Uterus (tissue), 4 donors: ENCODE measurements around the gene N4BP3. TPM values are rescaled to one million over a fixed set of nuclear protein-coding genes. Genes with fewer than 3 reads are reported as not detected.

Source experiments
- DNase-seq, 2 donors: peaks; one replicate each; pipeline ENCODE4 v3.0.0-alpha.2; 2019 to 2020
- H3K27ac ChIP-seq, 2 donors: fragments of 200-600 bp; sonication (generic); 1 replicate in 1 of 2; 2 replicates in 1 of 2; pipeline ENCODE4 v1.5.1; 2016 to 2018
- H3K27me3 ChIP-seq, 2 donors: fragments of 200-600 bp; sonication (generic); one replicate each; pipeline ENCODE4 v1.5.1; 2018 to 2019; ENCODE audit warnings: control low read depth in 1 of 2
- H3K36me3 ChIP-seq, 2 donors: fragments of 200-600 bp; sonication (generic); one replicate each; pipeline ENCODE4 v1.5.1; 2019; ENCODE audit warnings: control low read depth in 1 of 2
- H3K4me1 ChIP-seq, 2 donors: fragments of 200-600 bp; sonication (generic); one replicate each; pipeline ENCODE4 v1.5.1; 2018 to 2019; ENCODE audit warnings: control low read depth in 1 of 2
- H3K4me3 ChIP-seq, 2 donors: fragments of 200-600 bp; sonication (generic); 1 replicate in 1 of 2; 2 replicates in 1 of 2; pipeline ENCODE4 v1.5.1; 2018 to 2019; ENCODE audit warnings: mild to moderate bottlenecking in 1 of 2
- H3K9me3 ChIP-seq, 2 donors: fragments of 200-600 bp; sonication (generic); one replicate each; pipeline ENCODE4 v1.5.1; 2019; ENCODE audit warnings: control low read depth in 1 of 2
- POLR2A ChIP-seq, 2 donors: fragments of 450-650 bp; IDR thresholded peaks; one replicate each; pipeline ENCODE4 v1.6.1; 2016; ENCODE audit warnings: antibody characterized with exemption in 2 of 2, mild to moderate bottlenecking in 1 of 2, moderate library complexity in 1 of 2
- intact Hi-C: fragments of 100-400 bp; cut with DNase I; formaldehyde crosslinking; loops from one replicate; pipeline ENCODE4 v1.15.1; 2023; ENCODE audit warnings: low total_unique reads
- total RNA-seq, 4 donors: library from RNA; depleted of rRNA in 3 of 4; stranded (reverse); fragments of >200 nt in 3 of 4; gene quantifications; one replicate each; pipeline versions ENCODE4 v1.1.0 to v1.2.4, GENCODE V29; 2014 to 2023
- TF ChIP-seq, protein P1 (sequence below), 4 experiments: fragments of 200-600 bp in 2 of 4; fragments of 450-650 bp in 2 of 4; sonication (generic) in 2 of 4; IDR thresholded peaks; one replicate each; pipeline ENCODE4 v1.5.1; 2016 to 2019; ENCODE audit warnings: antibody characterized with exemption in 4 of 4, mild to moderate bottlenecking in 2 of 4, moderate library complexity in 1 of 4
- donor health status: DM: yes; HTN: yes; CAD: no.

N4BP3 gene
- total RNA-seq, 4 donors from 2014 or later: 0.59 to 9.6 (median 1.6) TPM

DNA sequence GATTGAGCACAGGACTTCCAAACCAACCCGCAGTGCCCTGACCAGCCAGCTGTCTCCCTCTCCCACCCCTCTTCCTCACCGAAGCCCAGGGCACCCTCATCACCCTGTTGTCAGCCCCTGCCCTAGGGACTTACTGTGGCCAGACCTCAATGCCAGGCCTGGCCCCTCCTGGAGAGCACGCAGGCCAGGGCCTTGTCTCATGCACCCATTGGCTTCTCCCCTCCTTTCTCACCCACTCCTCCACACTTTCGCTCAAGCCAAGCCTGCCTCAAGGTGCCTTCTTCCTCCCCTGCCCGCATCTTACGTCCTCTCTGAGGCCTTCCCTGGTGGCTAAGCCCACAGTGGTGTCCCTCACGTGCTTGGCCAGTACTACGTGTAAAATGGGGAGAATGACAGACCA, 33.3 kb upstream of the N4BP3 start:
- no peaks in the 10 kb centered on the region for H3K36me3 ChIP-seq
- no peak for DNase-seq
- H3K4me1 ChIP-seq: no peaks in the 10 kb centered on the region
- H3K9me3 ChIP-seq: no peaks in the 10 kb centered on the region
- TF ChIP-seq, protein P1, sequence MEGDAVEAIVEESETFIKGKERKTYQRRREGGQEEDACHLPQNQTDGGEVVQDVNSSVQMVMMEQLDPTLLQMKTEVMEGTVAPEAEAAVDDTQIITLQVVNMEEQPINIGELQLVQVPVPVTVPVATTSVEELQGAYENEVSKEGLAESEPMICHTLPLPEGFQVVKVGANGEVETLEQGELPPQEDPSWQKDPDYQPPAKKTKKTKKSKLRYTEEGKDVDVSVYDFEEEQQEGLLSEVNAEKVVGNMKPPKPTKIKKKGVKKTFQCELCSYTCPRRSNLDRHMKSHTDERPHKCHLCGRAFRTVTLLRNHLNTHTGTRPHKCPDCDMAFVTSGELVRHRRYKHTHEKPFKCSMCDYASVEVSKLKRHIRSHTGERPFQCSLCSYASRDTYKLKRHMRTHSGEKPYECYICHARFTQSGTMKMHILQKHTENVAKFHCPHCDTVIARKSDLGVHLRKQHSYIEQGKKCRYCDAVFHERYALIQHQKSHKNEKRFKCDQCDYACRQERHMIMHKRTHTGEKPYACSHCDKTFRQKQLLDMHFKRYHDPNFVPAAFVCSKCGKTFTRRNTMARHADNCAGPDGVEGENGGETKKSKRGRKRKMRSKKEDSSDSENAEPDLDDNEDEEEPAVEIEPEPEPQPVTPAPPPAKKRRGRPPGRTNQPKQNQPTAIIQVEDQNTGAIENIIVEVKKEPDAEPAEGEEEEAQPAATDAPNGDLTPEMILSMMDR (IDR thresholded peaks at IDR 0.05): no peak
- no peak for TF ChIP-seq POLR2A (IDR thresholded peaks at IDR 0.05)
- no peak overlapping the region for H3K27ac ChIP-seq
- no peak overlapping the region for H3K4me3 ChIP-seq
- intact Hi-C loops: no loop called here
- H3K27me3 ChIP-seq: no peaks in the 10 kb centered on the region

GRCh38 chr5:178080618-178081410, 32.5 kb upstream of the N4BP3 start:
- TF ChIP-seq POLR2A (IDR thresholded peaks at IDR 0.05): no peak
- TF ChIP-seq, protein P1 (IDR thresholded peaks at IDR 0.05): no peak

GRCh38 chr5:178081571-178082243, 31.6 kb upstream of the N4BP3 start:
- TF ChIP-seq, protein P1 (IDR thresholded peaks at IDR 0.05): no peak
- TF ChIP-seq POLR2A (IDR thresholded peaks at IDR 0.05): no peak
- no peak overlapping the region for H3K4me3 ChIP-seq
- intact Hi-C loops: no loop called here
- H3K36me3 ChIP-seq: no peaks in the 10 kb centered on the region
- no peak overlapping the region for H3K27ac ChIP-seq
- no peak for DNase-seq
- no peaks in the 10 kb centered on the region for H3K27me3 ChIP-seq
- H3K4me1 ChIP-seq: no peaks in the 10 kb centered on the region
- H3K9me3 ChIP-seq: no peaks in the 10 kb centered on the region

More at GRCh38 chr5:178080618-178081410, 32.5 kb upstream of the N4BP3 start:
- Histone ChIP-seq H3K4me1 (no peaks in the 10 kb centered on the region), H3K4me3 (no peak overlapping the region), H3K27me3 (no peaks in the 10 kb centered on the region), H3K36me3 (no peaks in the 10 kb centered on the region), H3K27ac (no peak overlapping the region), H3K9me3 (no peaks in the 10 kb centered on the region)
- intact Hi-C loops: no loop called here
- no peak for DNase-seq

DNA sequence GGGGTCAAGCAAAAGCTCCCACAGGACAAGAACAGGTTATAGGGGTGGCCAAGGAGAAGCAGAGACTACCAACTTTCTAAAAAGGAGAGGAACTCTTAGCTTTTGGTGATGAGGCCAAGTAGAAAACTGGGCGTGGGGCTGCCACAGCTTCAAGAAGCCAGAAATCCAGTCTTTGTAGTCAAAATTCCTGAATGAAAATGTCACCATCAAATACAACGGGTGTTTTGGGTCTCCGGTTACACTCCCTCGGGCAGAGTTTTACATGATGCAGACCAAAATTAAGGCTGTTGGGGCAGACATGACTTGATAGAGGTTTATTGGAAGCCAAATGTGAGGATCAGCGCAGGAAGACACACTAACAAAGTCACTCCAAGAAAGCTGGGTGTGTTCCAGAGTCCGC, 29.4 kb upstream of the N4BP3 start:
- Histone ChIP-seq H3K27me3 (no peaks in the 10 kb centered on the region), H3K27ac (no peak overlapping the region), H3K36me3 (no peaks in the 10 kb centered on the region), H3K4me3 (no peak overlapping the region), H3K4me1 (no peaks in the 10 kb centered on the region), H3K9me3 (no peaks in the 10 kb centered on the region)
- DNase-seq: no peak
- TF ChIP-seq, protein P1 (IDR thresholded peaks at IDR 0.05): no peak
- no peak for TF ChIP-seq POLR2A (IDR thresholded peaks at IDR 0.05)
- intact Hi-C loops: no loop called here

DNA sequence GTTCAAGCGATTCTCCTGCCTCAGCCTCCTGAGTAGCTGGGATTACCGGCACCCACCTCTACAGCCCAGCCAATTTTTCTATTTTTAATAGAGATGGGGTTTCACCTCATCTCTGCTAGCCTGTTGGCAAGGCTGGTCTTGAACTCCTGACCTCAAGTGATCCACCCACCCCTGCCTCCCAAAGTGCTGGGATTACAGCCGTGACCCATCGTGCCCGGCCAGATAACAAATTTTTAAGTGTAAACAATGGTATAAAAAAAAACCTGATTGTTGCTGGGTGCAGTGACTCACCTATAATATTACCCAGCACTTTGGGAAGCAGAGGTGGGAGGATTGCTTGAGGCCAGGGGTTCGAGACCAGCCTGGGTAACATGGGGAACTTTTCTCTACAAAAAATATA, 28.0 kb upstream of the N4BP3 start:
- Histone ChIP-seq H3K9me3 (no peaks in the 10 kb centered on the region), H3K27me3 (no peaks in the 10 kb centered on the region), H3K27ac (no peak overlapping the region), H3K4me1 (no peaks in the 10 kb centered on the region), H3K4me3 (no peak overlapping the region), H3K36me3 (no peaks in the 10 kb centered on the region)
- DNase-seq: no peak
- intact Hi-C loops: no loop called here
- TF ChIP-seq, protein P1 (IDR thresholded peaks at IDR 0.05): no peak
- no peak for TF ChIP-seq POLR2A (IDR thresholded peaks at IDR 0.05)
